OCI-LY7 (cell line): ENCODE results near the gene EPHA3. TPM values are rescaled to one million over a fixed set of nuclear protein-coding genes. Genes with fewer than 3 reads are reported as not detected.

Experiments
- BruUV-seq: library from RNA; stranded (reverse); fragments of 400-500 nt; replicated peaks from 2 replicates; lab custom pipeline; 2021; lab: Mats Ljungman, UMichigan
- CTCF ChIA-PET: fragments of 300-600 bp; sonication (Branson Sonifier 250); formaldehyde crosslinking; loops from one replicate; lab custom pipeline; 2022; ENCODE audit warnings: antibody characterized with exemption; ENCODE audit not compliant: unreplicated experiment; lab: Charles Lee
- POLR2A ChIA-PET: fragments of 300-600 bp; sonication (Branson Sonifier 250); formaldehyde crosslinking; loops from one replicate; lab custom pipeline; 2022; ENCODE audit warnings: antibody characterized with exemption; lab: Charles Lee
- DNase-seq: peaks from one replicate; pipeline ENCODE4 v3.0.0-alpha.2; 2015; ENCODE audit warnings: low spot score
- H2AFZ ChIP-seq: fragments of 200-600 bp; sonication (generic), shearing (Covaris generic); 2 replicates; pipeline ENCODE4 v1.6.1; 2014; ENCODE audit warnings: mild to moderate bottlenecking, antibody characterized with exemption, low read length, moderate library complexity
- H3K27ac ChIP-seq: fragments of 200-600 bp; sonication (generic); 2 replicates; pipeline ENCODE4 v1.5.1; 2014; ENCODE audit warnings: mixed run types, low read depth, mild to moderate bottlenecking, moderate library complexity, low read length, inconsistent platforms; ENCODE audit not compliant: poor library complexity, severe bottlenecking
- H3K36me3 ChIP-seq: fragments of 200-600 bp; sonication (generic); 2 replicates; pipeline ENCODE4 v1.6.1; 2014; ENCODE audit warnings: mild to moderate bottlenecking, antibody characterized with exemption, low read length, moderate library complexity, mixed read lengths; ENCODE audit not compliant: insufficient read depth
- H3K4me1 ChIP-seq: fragments of 200-600 bp; sonication (generic); 2 replicates; pipeline ENCODE4 v1.5.1; 2014; ENCODE audit warnings: mild to moderate bottlenecking, low read length; ENCODE audit not compliant: insufficient read depth, poor library complexity, severe bottlenecking
- H3K4me2 ChIP-seq: fragments of 200-600 bp; sonication (generic); 2 replicates; pipeline ENCODE4 v1.6.1; 2014; ENCODE audit warnings: mild to moderate bottlenecking, low read length
- H3K4me3 ChIP-seq: fragments of 200-600 bp; sonication (generic); 2 replicates; pipeline ENCODE4 v1.5.1; 2014; ENCODE audit warnings: mild to moderate bottlenecking, low read depth, low read length; ENCODE audit not compliant: poor library complexity, severe bottlenecking
- H3K79me2 ChIP-seq: fragments of 200-600 bp; sonication (generic); 2 replicates; pipeline ENCODE4 v1.6.1; 2016; ENCODE audit warnings: low read depth, mild to moderate bottlenecking, low read length, moderate library complexity, mixed read lengths; ENCODE audit not compliant: insufficient read depth
- H3K9me2 ChIP-seq: fragments of 200-600 bp; sonication (generic); 2 replicates; pipeline ENCODE4 v1.6.1; 2016; ENCODE audit warnings: mild to moderate bottlenecking, low read length, mixed read lengths; ENCODE audit not compliant: insufficient read depth
- H3K9me3 ChIP-seq: fragments of 200-600 bp; sonication (generic); 2 replicates; pipeline ENCODE4 v1.6.1; 2014; ENCODE audit warnings: mild to moderate bottlenecking, mixed run types, low read length, mixed read lengths
- H4K20me1 ChIP-seq: fragments of 200-600 bp; sonication (generic); 2 replicates; pipeline ENCODE4 v1.6.1; 2014; ENCODE audit warnings: mild to moderate bottlenecking, antibody characterized with exemption, low read length, moderate library complexity, mixed read lengths; ENCODE audit not compliant: insufficient read depth
- EZH2phosphoT487 ChIP-seq: fragments of 200-600 bp; sonication (generic); IDR thresholded peaks from 2 replicates; pipeline ENCODE4 v1.6.1; 2018; ENCODE audit warnings: low read depth, borderline replicate concordance, mild to moderate bottlenecking, mixed run types, antibody characterized with exemption, low read length, moderate library complexity, mixed read lengths
- intact Hi-C: fragments of 100-400 bp; cut with micrococcal nuclease; formaldehyde crosslinking; loops from one replicate; pipeline ENCODE4 v1.10.0; 2022; ENCODE audit not compliant: unreplicated experiment
- total RNA-seq, 2 experiments: library from RNA; depleted of rRNA in 1 of 2; stranded (reverse); fragments of >200 nt in 1 of 2; shearing (Covaris generic) in 1 of 2; gene quantifications; 2 replicates each; pipeline ENCODE4 v1.2.3, GENCODE V29; 2014 to 2022
- TF ChIP-seq, protein P1 (sequence below): fragments of 200-600 bp; sonication (generic); conservative IDR thresholded peaks from 2 replicates; pipeline ENCODE4 v1.5.1; 2014; ENCODE audit warnings: mild to moderate bottlenecking, antibody characterized with exemption, low read length, moderate library complexity, mixed read lengths

Gene EPHA3
- total RNA-seq, 2 experiments from 2014 or later = not detected

DNA sequence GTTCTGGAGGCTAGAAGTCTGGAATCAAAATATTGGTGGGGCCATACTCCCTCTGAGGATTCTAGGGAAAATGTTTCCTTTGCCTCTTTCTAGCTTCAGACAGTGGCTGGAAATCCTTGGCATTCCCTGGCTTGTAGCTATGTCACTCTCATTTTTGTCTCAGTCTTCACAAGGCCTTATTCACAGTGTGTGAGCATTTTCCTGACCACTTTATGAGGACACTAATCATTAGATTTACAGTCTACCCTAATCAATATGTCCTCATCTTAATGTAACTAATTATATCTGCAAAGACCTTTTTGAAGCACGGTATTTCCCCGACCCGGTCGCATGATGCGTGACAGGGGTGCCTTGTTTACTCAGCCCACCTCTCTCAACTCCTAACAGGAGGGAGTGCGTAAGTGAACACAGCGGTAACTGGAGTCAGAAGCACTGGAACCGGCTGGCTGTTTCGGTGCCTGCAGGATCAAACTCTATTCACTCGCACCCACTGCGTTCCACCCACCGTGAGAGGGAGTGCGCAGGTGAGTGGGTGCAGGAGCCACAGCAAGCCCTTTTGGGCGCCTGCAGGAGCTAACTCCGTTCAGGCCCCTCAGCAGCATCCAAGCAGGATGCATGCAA lies 155.0 kb downstream of the EPHA3 start:
- ChIA-PET POLR2A (interaction anchor here (0.6 kb wide), 1 partner anchor 199 kb away, joined by 3 read pairs; no protein-coding TSS in a partner anchor), CTCF (no interaction called here)
- H3K4me3 ChIP-seq = no peak overlapping the region
- H4K20me1 ChIP-seq = no peaks in the 10 kb centered on the region
- H3K79me2 ChIP-seq = no peaks in the 10 kb centered on the region
- H3K36me3 ChIP-seq = no peaks in the 10 kb centered on the region
- no peak overlapping the region for H2AFZ ChIP-seq
- no peak overlapping the region for H3K27ac ChIP-seq
- H3K9me2 ChIP-seq = no peaks in the 10 kb centered on the region
- no peak for TF ChIP-seq EZH2phosphoT487
- TF ChIP-seq, protein P1, sequence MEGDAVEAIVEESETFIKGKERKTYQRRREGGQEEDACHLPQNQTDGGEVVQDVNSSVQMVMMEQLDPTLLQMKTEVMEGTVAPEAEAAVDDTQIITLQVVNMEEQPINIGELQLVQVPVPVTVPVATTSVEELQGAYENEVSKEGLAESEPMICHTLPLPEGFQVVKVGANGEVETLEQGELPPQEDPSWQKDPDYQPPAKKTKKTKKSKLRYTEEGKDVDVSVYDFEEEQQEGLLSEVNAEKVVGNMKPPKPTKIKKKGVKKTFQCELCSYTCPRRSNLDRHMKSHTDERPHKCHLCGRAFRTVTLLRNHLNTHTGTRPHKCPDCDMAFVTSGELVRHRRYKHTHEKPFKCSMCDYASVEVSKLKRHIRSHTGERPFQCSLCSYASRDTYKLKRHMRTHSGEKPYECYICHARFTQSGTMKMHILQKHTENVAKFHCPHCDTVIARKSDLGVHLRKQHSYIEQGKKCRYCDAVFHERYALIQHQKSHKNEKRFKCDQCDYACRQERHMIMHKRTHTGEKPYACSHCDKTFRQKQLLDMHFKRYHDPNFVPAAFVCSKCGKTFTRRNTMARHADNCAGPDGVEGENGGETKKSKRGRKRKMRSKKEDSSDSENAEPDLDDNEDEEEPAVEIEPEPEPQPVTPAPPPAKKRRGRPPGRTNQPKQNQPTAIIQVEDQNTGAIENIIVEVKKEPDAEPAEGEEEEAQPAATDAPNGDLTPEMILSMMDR = no peak
- H3K4me1 ChIP-seq = no peaks in the 10 kb centered on the region
- no peak overlapping the region for H3K4me2 ChIP-seq
- intact Hi-C loops = no loop called here
- BruUV-seq = no TSS peak
- no peak for DNase-seq
- H3K9me3 ChIP-seq = no peaks in the 10 kb centered on the region

DNA sequence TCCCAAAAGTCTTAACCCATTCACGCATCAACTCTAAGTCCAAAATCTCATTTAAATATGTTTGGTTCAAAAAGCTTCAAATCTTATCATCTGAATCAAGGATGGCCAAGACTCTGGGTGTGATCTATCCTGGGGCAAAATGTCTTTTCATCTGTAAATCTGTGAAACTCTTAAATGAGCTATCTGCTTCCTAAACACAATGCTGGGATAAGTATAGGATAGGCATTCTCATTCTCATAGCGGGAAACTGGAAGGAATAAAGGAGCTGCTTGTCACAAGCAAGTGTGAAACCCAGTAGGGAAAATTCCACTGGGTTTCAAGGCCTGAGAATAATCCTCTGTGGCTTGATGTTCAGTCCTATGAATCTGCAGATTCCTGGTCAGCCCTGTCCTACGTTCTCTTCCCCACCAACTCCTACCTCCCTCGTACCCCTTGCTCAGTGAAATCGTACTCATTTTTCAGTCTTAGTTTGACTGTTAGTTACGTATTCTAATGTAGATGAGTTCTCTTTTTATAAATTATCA lies 156.7 kb downstream of the EPHA3 start:
- Histone ChIP-seq H3K79me2 (no peaks in the 10 kb centered on the region), H3K4me2 (no peak overlapping the region), H3K9me2 (no peaks in the 10 kb centered on the region), H3K36me3 (no peaks in the 10 kb centered on the region), H3K4me3 (no peak overlapping the region), H3K9me3 (no peaks in the 10 kb centered on the region), H2AFZ (no peak overlapping the region), H3K4me1 (no peaks in the 10 kb centered on the region), H4K20me1 (no peaks in the 10 kb centered on the region), H3K27ac (no peak overlapping the region)
- TF ChIP-seq, protein P1 = no peak
- TF ChIP-seq EZH2phosphoT487 = no peak
- ChIA-PET POLR2A (interaction anchor here (0.6 kb wide), 1 partner anchor 75 kb away, joined by 5 read pairs; no protein-coding TSS in a partner anchor), CTCF (interaction anchor here (0.5 kb wide), 1 partner anchor 302 kb away, joined by 5 read pairs; no protein-coding TSS in a partner anchor)
- no peak for DNase-seq
- intact Hi-C loops = no loop called here
- no TSS peak for BruUV-seq

DNA sequence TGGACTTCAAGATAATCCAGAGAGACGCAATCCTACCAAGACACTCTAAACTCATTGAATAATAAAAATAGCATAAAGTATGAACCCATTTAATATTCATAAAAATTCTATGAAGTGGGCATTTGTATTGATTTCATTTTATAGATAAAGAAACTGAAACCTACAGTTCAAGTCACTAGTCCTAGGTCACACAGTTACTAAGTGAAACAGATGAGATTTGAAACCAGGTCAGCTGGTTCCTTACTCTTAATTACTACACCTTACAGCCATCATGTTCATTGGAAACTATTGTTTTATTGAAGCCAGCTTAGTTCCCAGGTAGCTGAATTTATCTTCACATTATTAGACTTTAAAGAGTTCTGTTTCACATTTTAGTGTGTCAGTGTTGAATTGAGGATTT lies 158.7 kb downstream of the EPHA3 start:
- no peaks in the 10 kb centered on the region for H3K79me2 ChIP-seq
- no peaks in the 10 kb centered on the region for H3K36me3 ChIP-seq
- H4K20me1 ChIP-seq = no peaks in the 10 kb centered on the region
- no peaks in the 10 kb centered on the region for H3K9me3 ChIP-seq
- H3K27ac ChIP-seq = no peak overlapping the region
- intact Hi-C loops = no loop called here
- no peak overlapping the region for H3K4me3 ChIP-seq
- no peak overlapping the region for H2AFZ ChIP-seq
- BruUV-seq = no TSS peak
- no peaks in the 10 kb centered on the region for H3K4me1 ChIP-seq
- ChIA-PET CTCF (no interaction called here), POLR2A (no interaction called here)
- H3K9me2 ChIP-seq = no peaks in the 10 kb centered on the region
- TF ChIP-seq, protein P1 = no peak
- TF ChIP-seq EZH2phosphoT487 = no peak
- H3K4me2 ChIP-seq = no peak overlapping the region
- DNase-seq = no peak
